Heart left ventricle (tissue), 16 donors: ENCODE measurements around the gene MACF1. TPM values are rescaled to one million over a fixed set of nuclear protein-coding genes. Genes with fewer than 3 reads are reported as not detected.
A peak's percentile ranks its signal among the peaks of the same experiment; 100 is the strongest.

ENCODE experiments used
- ATAC-seq, 4 donors: fragments of 200-7000 bp; cut with Tn5 transposase; one replicate each; pipeline ENCODE4 v1.9.1; 2020 to 2022; ENCODE audit warnings: moderate library complexity in 4 of 4, mild to moderate bottlenecking in 3 of 4, moderate number of reproducible peaks in 1 of 4
- DNase-seq, 5 donors: peaks; one replicate each; pipeline ENCODE4 v3.0.0-alpha.2; 2020
- H3K27ac ChIP-seq, 12 donors: fragments of 200-600 bp; sonication (generic) in 4 of 12; one replicate each; pipeline versions ENCODE4 v1.5.0 to v1.8.0; 2016 to 2022; ENCODE audit warnings: mild to moderate bottlenecking in 2 of 12
- H3K27me3 ChIP-seq, 9 donors: fragments of 200-600 bp; sonication (generic) in 2 of 9; one replicate each; pipeline versions ENCODE4 v1.5.1 to v1.8.0; 2016 to 2022; ENCODE audit warnings: mild to moderate bottlenecking in 3 of 9
- H3K36me3 ChIP-seq, 9 donors: fragments of 200-600 bp; sonication (generic) in 2 of 9; one replicate each; pipeline versions ENCODE4 v1.5.0 to v1.8.0; 2018 to 2022; ENCODE audit warnings: mild to moderate bottlenecking in 2 of 9
- H3K4me1 ChIP-seq, 12 donors: fragments of 200-600 bp; sonication (generic) in 4 of 12; one replicate each; pipeline versions ENCODE4 v1.5.0 to v1.8.0; 2016 to 2022; ENCODE audit warnings: mild to moderate bottlenecking in 3 of 12
- H3K4me3 ChIP-seq, 12 donors: fragments of 200-600 bp; sonication (generic) in 4 of 12; one replicate each; pipeline versions ENCODE4 v1.5.0 to v1.8.0; 2017 to 2022; ENCODE audit warnings: mild to moderate bottlenecking in 9 of 12, moderate library complexity in 4 of 12
- H3K9me3 ChIP-seq, 12 donors: fragments of 200-600 bp; sonication (generic) in 4 of 12; one replicate each; pipeline versions ENCODE4 v1.5.0 to v1.8.0; 2016 to 2022; ENCODE audit warnings: mild to moderate bottlenecking in 1 of 12
- POLR2A ChIP-seq, 2 donors: fragments of 450-650 bp; IDR thresholded peaks; one replicate each; pipeline ENCODE4 v1.6.1; 2017; ENCODE audit warnings: antibody characterized with exemption in 2 of 2, mild to moderate bottlenecking in 2 of 2, moderate library complexity in 2 of 2
- WGBS, 4 donors: extraction: QIAGEN DNeasy Blood & Tissue Kit in 2 of 4; methylation state at CpG; one replicate each; pipeline versions ENCODE4 v1.1.5 to v1.1.7; 2013 to 2018; 5-methylcytosine and 5-hydroxymethylcytosine counted together
- intact Hi-C, 10 donors: fragments of 100-400 bp; cut with DNase I; formaldehyde crosslinking; loops; one replicate each; pipeline versions ENCODE4 v1.11.1 to v1.14.2; 2022
- polyA plus RNA-seq, 2 donors: library from polyadenylated mRNA; stranded (reverse); fragments of 200-250 nt; gene quantifications; one replicate each; pipeline ENCODE4 v1.2.3, GENCODE V29; 2013
- total RNA-seq, 9 donors: library from RNA; depleted of rRNA in 2 of 9; stranded (reverse); fragments of >200 nt in 2 of 9; fragmentation: NEBNext Ultra II Directional in 3 of 9; extraction: Animal tissue kit (Norgen Biotek cat#: 25700) in 3 of 9; gene quantifications; one replicate each; pipeline versions ENCODE4 v1.1.0 to v1.2.4, GENCODE V29; 2016 to 2023
- TF ChIP-seq, protein P1 (sequence below), 12 donors: fragments of 200-600 bp; sonication (generic) in 4 of 12; IDR thresholded peaks; one replicate each; pipeline versions ENCODE4 v1.5.0 to v1.8.0; 2018 to 2022; ENCODE audit warnings: antibody characterized with exemption in 12 of 12, mild to moderate bottlenecking in 5 of 12
- donor health status: ischemic (EF 13 %, LVEDD 7.1; RV severe dilation, severe dysfunction).
- donor health status: healthy with polysubstance abuse.
- donor health status: DM: no; HTN: yes; CAD: no.
- donor health status: DM: no; HTN: no; CAD: no.
- donor health status: ischemic (EF 25% LVEDD 6.9; RV normal size, moderate dysfunction).
- donor health status: ischemic (EF 25% LVEDD 5.7; RV mildly dilated, moderate dysfunction).
- donor health status: healthy.
- donor health status: DM: yes; HTN: yes; CAD: no.
- donor health status: ischemic (EF 35%, LVEDD 5.7; RV mildly dilated, moderate dysfunction).
- donor health status: nonischemic (EF 11% LVEDD 7.7; RV severe dilation, severe dysfunction).
- donor health status: DM: yes; HTN: yes; CAD: no.
- donor health status: PGD.
- donor health status: ischemic (EF 29% LVEDD 5.4; RV normal size, mild dysfunction).
- donor health status: nonischemic (EF 23%, LVEDD 6.1; RV moderate dilation, normal function).

Gene MACF1
- total and polyA plus RNA-seq, 11 donors: 102 to 436 (median 251) TPM

DNA sequence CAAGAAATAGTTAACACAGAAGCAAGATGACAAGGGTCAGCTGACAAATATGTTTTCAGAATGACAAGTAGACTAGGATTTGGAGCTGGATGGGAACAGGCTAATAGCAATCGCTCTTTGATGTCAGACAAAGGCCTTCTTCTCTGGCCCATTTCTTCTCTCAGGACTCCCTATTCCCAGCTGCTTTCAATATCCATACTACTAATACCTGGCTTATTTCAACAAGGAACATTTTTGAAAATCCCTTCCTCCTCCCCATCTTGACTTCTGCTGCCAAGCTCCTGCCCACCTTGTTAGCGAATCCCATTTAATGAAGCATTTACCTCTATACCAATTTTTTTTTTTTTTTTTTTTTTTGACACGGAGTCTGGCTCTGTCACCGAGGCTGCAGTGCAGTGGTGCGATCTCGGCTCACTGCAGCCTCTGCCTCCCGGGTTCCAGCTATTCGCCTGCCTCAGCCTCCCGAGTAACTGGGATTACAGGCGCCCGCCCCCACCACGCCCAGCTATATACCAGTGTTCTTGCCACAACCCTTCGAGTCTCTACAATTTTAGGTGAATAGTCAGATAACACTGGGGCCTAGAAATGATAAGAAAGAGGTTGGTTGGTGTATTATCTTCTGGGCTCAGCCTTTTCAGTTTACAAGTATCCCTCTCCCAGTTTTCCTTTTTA, 68.4 kb downstream of the MACF1 start:
- WGBS, 4 donors: 74 to 84% (median 83%) methylated on average over 13 of the region's 13 CpGs
- Histone ChIP-seq H3K27ac (peak overlapping the region in 7 of 12 donors; percentile 1 to 84 (median 17)), H3K36me3 (peaks cover 0 to 17% (median 0%) of the 10 kb centered on the region in 9 donors), H3K4me1 (peaks cover 7 to 79% (median 56%) of the 10 kb centered on the region in 12 donors), H3K27me3 (no peaks in the 10 kb centered on the region), H3K9me3 (no peaks in the 10 kb centered on the region), H3K4me3 (no peak overlapping the region)
- DNase-seq: no peak
- intact Hi-C loops: loop anchor here in 2 of 10 donors (5.0 to 10.0 kb wide), 2 partner anchors 171 to 262 kb away; no protein-coding TSS in a partner anchor
- TF ChIP-seq, protein P1, sequence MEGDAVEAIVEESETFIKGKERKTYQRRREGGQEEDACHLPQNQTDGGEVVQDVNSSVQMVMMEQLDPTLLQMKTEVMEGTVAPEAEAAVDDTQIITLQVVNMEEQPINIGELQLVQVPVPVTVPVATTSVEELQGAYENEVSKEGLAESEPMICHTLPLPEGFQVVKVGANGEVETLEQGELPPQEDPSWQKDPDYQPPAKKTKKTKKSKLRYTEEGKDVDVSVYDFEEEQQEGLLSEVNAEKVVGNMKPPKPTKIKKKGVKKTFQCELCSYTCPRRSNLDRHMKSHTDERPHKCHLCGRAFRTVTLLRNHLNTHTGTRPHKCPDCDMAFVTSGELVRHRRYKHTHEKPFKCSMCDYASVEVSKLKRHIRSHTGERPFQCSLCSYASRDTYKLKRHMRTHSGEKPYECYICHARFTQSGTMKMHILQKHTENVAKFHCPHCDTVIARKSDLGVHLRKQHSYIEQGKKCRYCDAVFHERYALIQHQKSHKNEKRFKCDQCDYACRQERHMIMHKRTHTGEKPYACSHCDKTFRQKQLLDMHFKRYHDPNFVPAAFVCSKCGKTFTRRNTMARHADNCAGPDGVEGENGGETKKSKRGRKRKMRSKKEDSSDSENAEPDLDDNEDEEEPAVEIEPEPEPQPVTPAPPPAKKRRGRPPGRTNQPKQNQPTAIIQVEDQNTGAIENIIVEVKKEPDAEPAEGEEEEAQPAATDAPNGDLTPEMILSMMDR (IDR thresholded peaks at IDR 0.05): no peak
- no peak for TF ChIP-seq POLR2A (IDR thresholded peaks at IDR 0.05)
- no peak for ATAC-seq

DNA sequence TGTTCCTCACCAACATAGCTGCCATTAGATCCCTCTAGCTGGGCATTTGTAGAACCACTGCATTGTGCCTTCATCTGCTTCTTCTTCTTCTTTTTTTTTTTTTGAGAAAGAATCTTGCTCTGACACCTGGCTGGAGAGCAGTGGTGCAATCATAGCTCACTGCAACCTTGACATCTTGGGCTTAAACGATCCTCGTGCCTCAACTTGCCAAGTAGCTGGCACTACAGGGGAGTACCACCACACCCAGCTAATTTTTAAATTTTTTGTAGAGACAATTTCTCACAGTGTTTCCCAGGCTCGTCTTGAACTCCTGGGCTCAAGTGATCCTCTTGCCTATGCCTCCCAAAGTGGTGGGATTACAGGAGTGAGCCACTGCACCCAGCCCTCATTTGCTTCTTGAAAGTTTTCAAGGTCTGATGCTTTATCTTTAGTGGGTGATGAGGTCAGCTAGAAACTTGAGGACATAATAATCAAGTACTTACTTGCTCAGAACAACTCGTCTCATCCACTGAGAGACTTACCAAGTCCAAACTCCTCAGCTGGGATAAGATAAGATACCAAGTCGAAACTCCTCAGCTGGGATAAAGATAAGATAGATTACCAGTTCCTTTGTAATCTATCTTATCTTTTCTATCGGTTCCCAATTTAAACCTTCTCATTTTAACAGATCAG, 71.5 kb downstream of the MACF1 start:
- no peaks in the 10 kb centered on the region for H3K27me3 ChIP-seq
- ATAC-seq (no peak), DNase-seq (no peak)
- H3K9me3 ChIP-seq: no peaks in the 10 kb centered on the region
- peaks cover 0 to 65% (median 31%) of the 10 kb centered on the region in 12 donors for H3K4me1 ChIP-seq
- no peak overlapping the region for H3K4me3 ChIP-seq
- TF ChIP-seq POLR2A (IDR thresholded peaks at IDR 0.05): no peak
- TF ChIP-seq, protein P1 (IDR thresholded peaks at IDR 0.05): no peak
- intact Hi-C loops: loop anchor here in 1 of 10 donors (10.0 kb wide), 1 partner anchor 259 kb away; no protein-coding TSS in a partner anchor
- WGBS, 4 donors: 56 to 65% (median 59%) methylated on average over 6 of the region's 6 CpGs
- H3K27ac ChIP-seq: no peak overlapping the region
- H3K36me3 ChIP-seq: peaks cover 0 to 6% (median 0%) of the 10 kb centered on the region in 9 donors

DNA sequence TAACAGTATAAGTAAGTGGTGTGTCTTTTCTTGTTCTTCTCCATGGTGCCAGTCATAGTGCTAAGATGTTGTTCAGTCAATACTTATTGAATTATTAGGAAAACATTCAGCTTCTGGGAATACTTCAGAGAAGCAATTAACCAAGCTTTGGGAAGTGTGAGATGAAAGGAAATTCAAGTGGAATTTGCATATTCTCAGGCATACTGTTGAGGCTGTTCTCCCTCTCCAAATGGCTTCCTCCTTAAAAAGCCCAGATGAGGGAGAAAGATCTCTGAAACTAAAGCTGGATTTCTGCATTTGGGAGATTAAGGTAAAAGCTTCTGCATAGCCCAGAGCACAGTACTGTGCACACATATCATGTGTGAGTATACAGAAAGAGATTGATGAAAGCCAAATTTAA, 73.4 kb downstream of the MACF1 start:
- DNase-seq: no peak
- intact Hi-C loops: loop anchor here in 1 of 10 donors (10.0 kb wide), 1 partner anchor 257 kb away; no protein-coding TSS in a partner anchor
- H3K4me1 ChIP-seq: peaks cover 0 to 46% (median 15%) of the 10 kb centered on the region in 12 donors
- no peaks in the 10 kb centered on the region for H3K27me3 ChIP-seq
- no peak for ATAC-seq
- H3K36me3 ChIP-seq: peaks cover 0 to 19% (median 10%) of the 10 kb centered on the region in 9 donors
- no peak for TF ChIP-seq POLR2A (IDR thresholded peaks at IDR 0.05)
- TF ChIP-seq, protein P1 (IDR thresholded peaks at IDR 0.05): no peak
- H3K4me3 ChIP-seq: no peak overlapping the region
- H3K27ac ChIP-seq: no peak overlapping the region
- H3K9me3 ChIP-seq: no peaks in the 10 kb centered on the region

DNA sequence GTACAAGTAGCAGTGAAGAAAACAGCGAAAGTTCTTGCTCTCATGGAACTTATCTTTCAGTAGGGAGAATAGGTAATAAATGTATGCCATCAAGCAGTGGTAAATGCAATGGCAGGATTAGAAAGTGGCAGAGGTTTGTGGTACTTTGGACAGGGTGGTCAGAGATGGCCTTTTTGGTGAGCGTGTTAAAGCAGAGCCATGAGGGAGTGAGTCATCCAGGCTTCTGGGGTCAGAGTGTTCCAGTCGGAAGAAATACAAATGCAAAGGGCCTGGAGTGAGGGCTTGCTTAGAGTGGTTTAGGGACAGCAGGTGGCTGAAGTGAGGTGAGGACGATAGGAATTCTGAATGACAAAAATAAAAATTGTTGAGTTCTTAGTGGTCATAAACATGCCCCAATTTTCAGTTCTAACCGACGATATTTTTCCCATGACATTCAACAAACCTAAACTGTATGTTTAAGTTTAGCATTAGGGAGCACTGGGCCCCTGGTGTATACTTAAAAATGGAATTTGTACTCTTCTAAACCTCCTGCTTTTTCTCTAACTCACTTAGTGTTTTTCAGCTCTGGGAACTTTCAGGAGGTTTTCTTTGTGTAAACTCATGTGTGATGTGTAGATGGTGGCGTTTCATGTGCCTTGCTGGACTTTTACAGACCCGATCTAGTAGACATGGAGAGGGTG, 78.2 kb downstream of the MACF1 start:
- DNase-seq (no peak), ATAC-seq (peak; percentile 30 to 81 (median 50))
- Histone ChIP-seq H3K27ac (peak overlapping the region in 1 of 12 donors; percentile 61), H3K36me3 (peaks cover 0 to 64% (median 58%) of the 10 kb centered on the region in 9 donors), H3K9me3 (no peaks in the 10 kb centered on the region), H3K27me3 (no peaks in the 10 kb centered on the region), H3K4me1 (peaks cover 0 to 25% (median 4%) of the 10 kb centered on the region in 12 donors), H3K4me3 (no peak overlapping the region)
- WGBS, 4 donors: 75 to 86% (median 79%) methylated on average over 7 to 8 of the region's 8 CpGs
- intact Hi-C loops: no loop called here
- TF ChIP-seq POLR2A (IDR thresholded peaks at IDR 0.05): no peak
- TF ChIP-seq, protein P1 (IDR thresholded peaks at IDR 0.05): no peak
